HG02973 (cell line): ENCODE measurements around the gene METAP2.
"Not testable (repeated sequence)": the region's sequence is repeated elsewhere in the genome, so short reads cannot be mapped to it uniquely, and the experiment has no call there.

ENCODE experiments used
- ATAC-seq: cut with Tn5 transposase; IDR thresholded peaks from one replicate; pipeline ENCODE4 v1.9.1; 2021; ENCODE audit warnings: moderate library complexity; ENCODE audit not compliant: unreplicated experiment

Gene METAP2

DNA sequence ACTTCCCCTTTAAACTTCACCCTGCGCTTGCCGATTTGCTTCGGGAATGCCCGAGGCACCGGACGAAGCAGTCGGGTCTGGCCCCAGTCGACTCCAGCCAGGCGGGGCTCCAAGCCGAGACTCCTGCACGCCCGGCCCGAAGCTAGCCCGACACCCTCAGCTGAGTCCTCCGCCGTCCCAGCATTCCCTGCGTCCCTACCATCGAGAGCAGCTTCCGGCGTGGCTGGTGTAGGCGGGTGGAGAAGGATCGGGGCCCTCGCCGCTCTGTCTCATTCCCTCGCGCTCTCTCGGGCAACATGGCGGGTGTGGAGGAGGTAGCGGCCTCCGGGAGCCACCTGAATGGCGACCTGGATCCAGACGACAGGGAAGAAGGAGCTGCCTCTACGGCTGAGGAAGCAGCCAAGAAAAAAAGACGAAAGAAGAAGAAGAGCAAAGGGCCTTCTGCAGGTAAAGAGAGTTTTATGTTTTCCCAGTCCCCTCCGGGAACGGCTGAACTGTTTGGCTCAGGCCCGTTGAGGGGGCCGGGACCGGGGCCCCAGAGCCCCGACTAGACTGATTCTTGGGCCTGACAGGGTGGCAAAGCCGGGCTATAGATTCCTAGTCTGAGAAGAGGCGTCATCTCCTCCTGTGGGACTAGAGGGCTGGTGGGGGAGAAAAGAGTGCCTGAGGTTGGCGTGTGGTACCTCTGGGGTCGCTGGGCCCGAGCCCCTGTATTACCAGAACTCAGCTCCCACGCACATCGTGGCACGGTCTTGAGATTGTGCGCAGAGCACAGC is at the start of gene METAP2:
METAP2 (plus strand) TSS at position 269 of the 776 bp plus-strand sequence; CDS start at position 297, 28 bp downstream.
- peak; percentile 95 for ATAC-seq

DNA sequence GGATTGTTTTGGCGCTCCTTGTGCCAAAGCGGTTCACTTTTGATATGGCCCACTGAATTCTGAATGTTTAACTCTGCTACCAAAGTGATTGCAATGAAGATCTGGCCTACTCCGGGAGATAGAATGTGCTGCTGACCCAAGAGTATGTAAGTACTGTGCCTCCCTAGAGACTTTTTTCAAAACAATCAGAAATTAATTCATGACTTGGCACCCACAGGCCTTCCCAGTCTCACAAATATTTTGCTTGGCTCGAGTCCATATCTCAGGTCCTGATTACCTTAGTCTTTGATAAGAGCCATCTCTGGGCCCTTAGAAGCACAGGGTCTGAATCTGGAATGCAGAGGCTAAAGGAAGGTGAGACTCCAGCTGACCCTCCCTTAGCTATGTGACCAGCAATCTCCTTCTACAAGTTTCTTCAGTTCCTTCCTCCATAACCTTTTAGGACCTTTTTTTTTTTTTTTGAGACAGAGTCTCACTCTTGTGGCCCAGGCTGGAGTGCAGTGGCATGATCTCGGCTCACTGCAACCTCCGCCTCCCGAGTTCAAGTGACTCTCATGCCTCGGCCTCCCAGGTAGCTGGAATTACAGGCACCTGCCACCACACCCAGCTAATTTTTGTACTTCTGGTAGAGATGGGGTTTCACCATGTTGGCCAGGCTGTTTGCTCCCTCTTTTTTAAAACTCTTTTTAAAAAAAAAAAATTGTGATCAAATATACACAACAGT is 49.5 kb upstream of the METAP2 start:
- ATAC-seq, result no peak

DNA sequence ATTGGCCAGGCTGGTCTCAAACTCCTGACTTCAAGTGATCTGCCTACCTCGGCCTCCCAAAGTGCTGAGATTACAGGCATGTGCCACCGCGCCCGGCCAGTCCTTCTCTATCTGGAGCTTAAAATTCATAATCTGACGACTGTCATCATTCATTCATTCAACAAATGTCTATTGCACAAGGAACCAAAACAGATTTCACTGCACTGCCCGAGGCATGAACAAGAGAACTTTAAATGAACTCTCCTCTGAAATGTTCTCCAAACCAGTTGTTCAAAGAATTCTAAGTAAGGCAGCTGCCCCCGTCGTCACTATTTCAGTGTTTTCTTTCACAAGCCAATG is 44.8 kb upstream of the METAP2 start:
- ATAC-seq, result no peak

DNA sequence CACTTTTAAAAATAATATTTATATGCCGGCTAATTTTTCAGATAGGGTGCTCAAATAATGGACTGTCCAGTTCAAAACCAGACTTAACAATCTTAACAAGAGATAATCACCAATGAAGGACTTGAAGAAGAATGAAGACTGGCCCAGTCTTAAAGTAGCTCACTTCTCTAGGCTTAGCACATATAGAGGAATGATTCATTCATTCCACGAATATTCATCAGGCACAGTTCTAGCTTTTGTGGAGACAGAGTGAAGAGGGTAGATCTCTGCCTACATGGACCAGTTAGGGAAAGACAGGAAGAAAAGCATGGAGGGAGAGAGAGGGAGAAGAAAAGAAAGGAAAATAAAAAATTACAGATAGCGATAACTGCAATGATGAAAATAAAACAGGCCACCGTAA is 42.8 kb upstream of the METAP2 start:
- no peak for ATAC-seq

DNA sequence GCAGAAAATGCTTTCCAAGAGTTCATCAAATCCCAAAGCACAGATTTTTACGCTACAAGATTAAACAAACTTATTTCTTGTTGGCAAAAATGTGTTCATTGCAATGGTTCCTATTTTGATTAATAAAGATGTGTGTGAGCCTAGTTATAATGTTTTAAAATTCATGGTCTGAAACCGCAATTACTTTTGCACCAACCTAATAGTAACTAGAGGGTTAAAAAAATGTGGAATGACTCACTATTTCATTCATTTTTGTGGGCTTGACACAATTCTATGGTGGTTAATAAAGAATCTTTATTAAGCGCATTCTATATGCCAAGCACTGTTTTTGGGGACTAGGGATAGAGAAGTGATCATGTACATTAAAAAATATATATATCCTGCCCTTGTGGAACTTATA is 38.6 kb upstream of the METAP2 start:
- no peak for ATAC-seq

DNA sequence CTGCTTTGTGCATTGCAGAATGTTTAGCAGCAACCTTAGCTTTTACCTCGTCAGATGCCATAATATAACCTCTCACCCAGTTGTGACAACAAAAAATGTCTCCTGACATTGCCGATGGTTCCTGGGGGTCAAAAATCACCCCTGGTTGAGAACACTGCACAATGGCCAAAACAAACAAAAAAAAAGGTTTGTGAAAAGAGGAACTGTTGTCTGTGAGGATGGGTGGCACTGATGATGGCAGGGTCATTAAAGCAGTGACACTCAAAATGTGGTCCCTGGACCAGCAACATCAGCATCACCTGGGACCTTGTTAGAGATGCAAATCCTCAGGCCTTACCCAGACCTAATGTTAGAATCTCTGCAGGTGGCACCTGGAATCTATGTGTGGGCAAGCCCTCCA is 36.4 kb upstream of the METAP2 start:
- no peak for ATAC-seq

DNA sequence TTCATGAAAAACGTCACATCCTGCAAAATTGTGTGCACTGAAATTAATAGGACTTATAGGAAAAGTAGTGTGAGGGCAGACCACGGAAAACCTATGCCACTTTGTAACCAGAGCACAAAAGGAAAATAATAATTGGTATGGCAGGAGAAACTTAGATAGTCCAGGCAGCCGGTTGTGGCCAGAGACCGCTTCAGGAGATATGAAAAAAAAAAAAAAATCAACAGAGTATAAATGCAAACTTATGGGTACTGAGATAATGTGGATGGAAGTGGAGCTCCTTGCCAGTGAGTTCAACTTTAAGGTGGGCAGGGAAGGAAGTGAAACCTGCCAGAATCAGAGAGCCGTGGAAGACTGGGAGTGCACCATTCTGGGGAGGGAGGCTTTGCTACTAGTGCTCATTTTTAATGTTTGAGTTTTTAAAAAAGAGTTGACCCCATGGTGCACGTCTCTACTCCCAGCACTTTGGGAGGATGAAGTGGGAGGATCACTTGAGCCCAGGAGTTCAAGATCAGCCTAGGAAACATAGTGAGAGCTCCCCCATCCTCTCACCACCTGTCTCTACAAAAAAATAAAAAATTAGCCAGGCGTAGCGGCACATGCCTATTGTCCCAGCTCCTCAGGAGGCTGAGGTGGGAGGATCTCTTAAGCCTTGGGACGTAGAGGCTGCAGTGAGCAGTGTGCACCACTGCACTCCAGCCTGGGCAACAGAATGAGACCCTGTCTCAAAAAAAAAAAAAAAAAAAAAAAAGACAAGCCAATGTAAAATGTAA is 34.3 kb upstream of the METAP2 start:
- no peak for ATAC-seq

DNA sequence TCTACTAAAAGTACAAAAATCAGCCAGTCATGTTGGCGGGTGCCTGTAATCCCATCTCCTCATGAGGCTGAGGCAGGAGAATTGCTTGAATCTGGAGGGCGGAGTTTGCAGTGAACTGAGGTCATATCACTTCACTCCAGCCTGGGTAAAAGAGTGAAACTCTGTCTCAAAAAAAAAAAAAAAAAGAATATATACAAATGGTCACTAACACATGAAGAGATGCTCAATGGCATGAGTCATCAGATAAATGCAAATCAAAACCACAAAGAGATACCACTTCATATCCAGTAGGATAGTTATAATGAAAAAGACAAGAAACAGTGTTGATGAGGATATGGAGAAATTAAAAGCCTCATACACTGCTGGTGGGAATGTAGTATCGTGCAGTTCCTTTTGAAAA is 33.6 kb upstream of the METAP2 start:
- no peak for ATAC-seq

DNA sequence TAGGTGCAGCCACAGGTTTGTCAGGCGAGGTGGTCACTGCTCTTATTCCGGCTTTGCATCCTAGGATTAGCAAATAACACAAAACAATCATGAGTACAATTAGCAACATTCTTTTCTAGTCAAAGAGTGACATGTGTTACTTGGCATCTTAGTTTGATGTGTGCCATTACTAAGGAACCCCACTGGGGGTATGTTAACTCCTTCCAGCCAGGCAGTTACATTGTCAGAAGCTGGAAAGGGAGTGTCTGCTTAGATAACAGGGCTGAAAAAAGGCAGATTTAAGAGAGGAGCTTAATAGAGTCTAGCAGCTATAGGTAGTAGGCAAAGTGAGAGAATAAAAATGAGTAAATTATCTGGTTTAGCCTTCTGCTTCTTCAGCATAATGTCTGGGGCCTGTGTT is 30.5 kb upstream of the METAP2 start:
- no peak for ATAC-seq

DNA sequence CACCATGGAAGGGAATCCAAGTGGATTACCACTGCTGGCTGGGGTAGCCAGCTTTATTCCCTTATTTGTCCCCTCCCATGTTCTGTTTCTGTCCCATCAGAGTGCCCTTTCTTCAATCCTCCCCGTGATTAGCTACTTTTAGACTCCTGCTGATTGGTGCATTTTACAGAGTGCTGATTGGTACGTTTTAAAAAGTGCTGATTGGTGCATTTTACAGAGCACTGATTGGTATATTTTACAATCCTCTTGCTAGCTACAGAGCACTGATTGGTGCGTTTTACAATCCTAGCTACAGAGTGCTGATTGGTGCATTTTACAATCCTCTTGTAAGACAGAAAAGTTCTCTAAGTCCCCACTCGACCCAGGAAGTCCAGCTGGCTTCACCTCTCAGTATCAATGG is 28.9 kb upstream of the METAP2 start:
- ATAC-seq, result not testable (repeated sequence)

DNA sequence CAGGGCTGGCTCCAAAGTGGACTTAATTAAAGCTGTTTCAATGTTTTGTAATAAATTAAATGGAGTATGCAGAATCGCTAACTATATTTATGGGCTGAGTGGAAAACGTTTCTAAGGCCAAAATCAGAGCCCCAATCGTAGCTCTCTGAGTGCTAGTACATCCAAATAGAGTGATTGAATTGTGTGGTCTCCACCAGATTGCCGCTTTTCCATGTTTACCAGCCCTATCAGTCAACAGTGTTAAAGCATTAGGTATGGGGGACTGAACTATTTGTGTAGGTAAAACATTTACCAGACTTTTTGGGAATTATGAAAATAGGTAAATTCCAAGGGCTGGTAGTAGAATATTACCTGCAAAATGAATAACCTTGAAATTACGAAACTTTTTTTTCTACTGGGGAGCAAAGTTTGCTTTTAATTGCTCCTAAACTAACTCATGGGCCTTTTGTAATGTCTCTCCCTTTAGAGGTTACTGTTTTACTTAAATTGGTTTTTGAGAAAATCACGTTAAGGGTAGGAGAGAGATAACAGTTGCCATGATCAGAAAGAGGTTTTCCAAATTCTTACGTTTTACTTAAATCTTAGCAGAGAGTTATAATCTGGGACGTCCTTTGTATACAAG is 28.0 kb upstream of the METAP2 start:
- no peak for ATAC-seq

DNA sequence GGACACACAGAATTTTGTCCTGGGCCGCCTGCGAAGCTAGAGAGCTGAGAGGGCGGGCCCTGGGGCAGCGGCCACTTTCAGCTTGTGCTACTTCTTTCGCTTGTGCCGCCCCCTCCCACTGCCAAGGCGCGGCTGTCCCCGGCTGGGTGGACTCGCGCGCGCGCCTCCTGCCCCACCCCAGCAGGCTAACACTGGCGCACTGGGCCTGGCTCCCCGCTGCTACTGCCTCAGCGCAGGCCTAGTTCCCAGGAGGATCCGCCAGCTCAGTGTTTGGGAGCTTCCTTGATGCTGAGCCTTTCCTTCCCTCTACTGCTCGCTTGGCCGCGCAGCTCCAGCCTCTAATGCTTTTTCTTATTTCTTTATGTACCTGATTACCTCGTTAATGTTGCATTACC is 27.4 kb upstream of the METAP2 start:
- ATAC-seq, result no peak

DNA sequence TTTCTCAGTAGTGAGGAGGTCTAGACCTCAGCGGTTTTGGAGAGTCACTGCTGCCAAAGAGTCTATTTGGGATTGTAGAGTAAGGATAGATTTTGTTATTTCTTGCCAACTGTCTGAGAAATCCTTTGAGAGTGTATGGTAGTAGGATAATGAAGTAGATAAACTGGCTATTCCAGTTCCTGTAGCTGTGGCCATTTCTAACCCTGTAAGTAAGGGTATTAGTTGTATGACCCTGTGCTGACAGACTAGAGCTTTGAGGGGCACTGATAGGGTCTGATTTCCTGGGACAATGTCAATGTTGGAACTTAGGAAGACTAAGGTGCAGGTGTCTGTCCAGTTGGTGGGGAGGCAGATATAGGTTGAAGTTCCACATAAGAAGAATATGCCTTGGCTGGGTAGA is 24.3 kb upstream of the METAP2 start:
- not testable (repeated sequence) for ATAC-seq

DNA sequence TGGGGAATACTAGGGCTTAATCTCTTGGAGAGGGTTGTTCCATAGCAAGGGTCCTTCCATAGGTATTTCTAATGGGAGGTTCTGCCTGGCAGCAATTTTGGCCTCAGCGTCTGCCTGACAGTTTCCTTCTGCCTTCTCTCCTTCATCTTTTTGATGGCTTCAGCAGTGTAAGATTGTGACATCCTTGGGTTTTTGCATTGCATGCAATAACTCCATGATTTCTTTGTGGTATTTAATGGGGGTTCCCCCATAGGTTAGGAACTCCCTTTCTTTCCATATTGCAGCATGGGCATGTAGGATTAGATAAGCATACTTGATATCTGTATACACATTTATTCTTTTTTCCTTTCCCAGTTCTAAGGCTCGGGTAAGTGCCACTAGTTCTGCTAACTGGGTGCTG is 21.5 kb upstream of the METAP2 start:
- ATAC-seq, result not testable (repeated sequence)

DNA sequence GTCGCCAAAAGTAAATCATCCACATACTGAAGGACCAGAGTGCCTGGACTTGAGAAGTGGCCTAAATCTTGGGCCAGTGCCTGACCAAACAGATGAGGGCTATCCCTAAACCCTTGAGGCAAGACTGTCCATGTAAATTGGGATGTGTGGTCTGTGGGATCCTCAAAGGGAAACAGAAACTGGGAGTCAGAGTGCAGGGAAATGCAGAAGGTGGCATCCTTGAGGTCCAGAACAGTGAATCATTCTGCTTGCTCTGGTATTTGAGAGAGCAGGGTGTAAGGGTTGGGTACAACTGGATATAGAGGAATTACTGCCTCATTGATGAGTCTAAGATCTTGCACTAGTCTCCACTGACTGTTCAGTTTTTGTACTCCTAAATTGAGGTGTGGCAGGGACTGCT is 20.1 kb upstream of the METAP2 start:
- ATAC-seq, result not testable (repeated sequence)

DNA sequence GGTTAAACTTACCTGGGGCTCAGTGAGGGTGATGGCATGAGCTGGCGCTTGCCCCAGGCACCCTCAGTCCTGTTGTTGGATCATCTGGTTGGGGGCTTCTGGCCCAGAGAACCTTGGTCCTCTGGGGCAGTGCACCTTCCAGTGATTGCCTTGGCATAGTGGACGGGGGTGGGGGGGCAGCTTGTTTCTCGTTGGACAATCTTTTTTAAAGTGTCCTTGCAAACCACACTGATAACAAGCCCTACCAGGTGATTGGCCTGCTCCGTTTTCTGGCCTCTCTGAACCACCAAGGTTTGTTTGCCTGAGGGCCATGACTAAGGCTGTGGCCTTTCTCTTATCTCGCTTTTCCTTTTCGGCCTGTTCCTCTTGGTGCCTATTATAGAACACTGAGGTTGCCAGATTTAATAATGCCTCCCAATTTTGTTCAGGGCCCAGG is 19.2 kb upstream of the METAP2 start:
- ATAC-seq, result not testable (repeated sequence)

DNA sequence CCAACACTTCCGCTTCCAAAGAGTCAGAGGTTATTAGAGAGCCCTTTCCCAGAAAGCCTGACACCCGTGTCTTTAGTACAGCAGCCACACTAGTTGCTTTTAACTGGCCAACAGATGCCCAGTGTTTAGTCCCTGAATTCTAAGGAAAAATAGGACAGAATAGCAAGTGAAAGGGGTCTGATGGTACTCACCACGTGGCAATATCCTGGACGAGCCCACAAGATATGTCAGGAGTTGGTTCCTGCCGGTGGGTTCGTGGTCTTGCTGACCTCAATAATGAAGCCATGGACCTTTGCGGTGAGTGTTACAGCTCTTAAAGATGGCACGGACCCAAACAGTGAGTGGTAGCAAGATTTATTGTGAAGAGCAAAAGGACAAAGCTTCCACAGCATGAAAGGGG is 16.3 kb upstream of the METAP2 start:
- ATAC-seq, result not testable (repeated sequence)

DNA sequence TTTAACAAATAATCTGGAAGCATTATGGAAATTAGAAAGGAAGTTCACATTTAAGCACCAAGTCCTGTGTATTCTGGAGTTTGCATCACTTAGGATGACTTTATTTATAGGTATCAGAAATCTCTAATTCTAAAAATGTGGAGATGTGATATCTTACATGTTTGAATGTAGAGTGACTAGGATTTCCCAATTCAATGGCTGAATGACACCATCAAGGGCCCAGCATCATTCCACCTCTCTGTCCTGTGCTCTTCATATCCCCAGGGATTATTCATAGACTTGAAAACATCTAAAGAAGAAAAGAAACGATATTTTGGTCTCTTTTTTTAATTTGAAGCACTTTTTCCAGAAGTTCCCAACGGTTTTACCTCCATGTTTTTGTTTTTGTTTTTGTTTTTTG is 15.2 kb upstream of the METAP2 start:
- no peak for ATAC-seq

DNA sequence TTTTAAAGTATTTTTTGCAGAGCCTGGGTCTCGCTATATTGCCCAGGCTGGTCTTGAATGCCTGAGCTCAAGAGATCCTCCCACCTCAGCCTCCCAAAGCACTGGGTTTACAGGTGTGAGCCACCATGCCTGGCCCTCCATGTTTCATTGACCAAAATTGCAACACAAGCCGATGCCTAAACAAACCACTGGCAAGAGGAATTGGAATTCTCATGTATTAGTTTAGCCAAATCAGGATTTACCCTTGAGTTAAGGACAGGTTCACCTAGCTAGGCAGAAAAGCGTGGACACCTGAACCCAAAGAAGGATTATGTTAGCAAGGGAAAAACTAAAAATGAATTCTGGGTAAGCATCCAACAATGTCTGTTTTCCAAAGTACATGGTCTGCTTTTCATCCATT is 14.6 kb upstream of the METAP2 start:
- no peak for ATAC-seq

DNA sequence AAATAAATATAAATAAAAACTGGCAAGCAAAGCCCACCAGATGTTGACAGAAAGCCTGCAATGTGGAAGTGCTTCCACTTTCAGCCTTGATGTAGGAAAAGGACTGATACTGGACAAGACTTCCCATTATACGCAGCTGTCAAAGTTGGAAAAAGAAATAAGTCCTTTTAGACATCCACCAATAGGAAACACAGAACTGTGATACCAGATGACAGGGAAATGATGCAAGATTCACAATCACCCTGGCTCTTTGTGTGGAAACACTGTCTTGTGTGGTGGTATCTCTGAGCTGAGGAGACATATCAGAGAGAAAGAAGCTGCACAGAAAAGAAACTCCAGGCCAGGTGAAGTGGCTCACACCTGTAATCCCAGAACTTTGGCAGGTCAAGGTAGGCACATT is 13.8 kb upstream of the METAP2 start:
- no peak for ATAC-seq

DNA sequence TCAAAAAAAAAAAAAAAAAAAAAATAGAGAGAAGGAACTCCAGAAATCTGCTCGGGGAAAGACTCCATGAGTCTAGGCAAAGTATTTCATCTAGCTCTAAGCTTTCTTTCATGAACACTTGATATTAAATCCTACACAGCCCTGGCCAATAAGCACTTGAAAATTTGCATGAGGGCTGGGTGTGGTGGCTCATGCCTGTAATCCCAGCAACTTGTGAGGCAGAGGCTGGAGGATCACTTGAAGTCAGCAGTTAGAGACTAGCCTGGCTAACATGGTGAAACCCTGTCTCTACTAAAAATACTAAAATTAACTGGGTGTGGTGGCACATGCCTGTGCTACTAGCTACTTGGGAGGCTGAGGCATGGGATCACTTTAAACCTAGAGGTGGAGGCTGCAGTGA is 13.1 kb upstream of the METAP2 start:
- ATAC-seq, result no peak
